Measurements from ENCODE around the gene HEPACAM. TPM values are rescaled to one million over a fixed set of nuclear protein-coding genes. Genes with fewer than 3 reads are reported as not detected.

The HEPACAM gene
- total RNA-seq: not detected

GRCh38 chr11:124935548-124936514, at the start of gene HEPACAM:
Gene HEPACAM, minus strand, starts transcription at chr11:124936047. Its CDS starts 41 bp downstream, at chr11:124936006.
- H3K27ac ChIP-seq: no peak within 1 kb of the TSS
- H3K4me1 ChIP-seq: no peaks in the 10 kb centered on the region
- no peaks in the 10 kb centered on the region for H3K36me3 ChIP-seq
- H3K9me3 ChIP-seq: no peaks in the 10 kb centered on the region
- intact Hi-C loops (cut with DNase I; ENCODE audit: low total_unique reads): no loop called here
- H3K4me3 ChIP-seq: no peak within 1 kb of the TSS
- H3K27me3 ChIP-seq: no peaks in the 10 kb centered on the region
- TF ChIP-seq POLR2A (IDR thresholded peaks at IDR 0.05): no peak
- no peak for TF ChIP-seq CTCF (IDR thresholded peaks at IDR 0.05)
- no peak for DNase-seq

GRCh38 chr11:124984512-124984854, 48.6 kb upstream of the HEPACAM start:
- no peaks in the 10 kb centered on the region for H3K4me1 ChIP-seq
- TF ChIP-seq POLR2A (IDR thresholded peaks at IDR 0.05) (no peak), CTCF (IDR thresholded peaks at IDR 0.05) (no peak)
- H3K9me3 ChIP-seq: peaks cover 0 to 2% of the 10 kb centered on the region in 2 donors
- no peaks in the 10 kb centered on the region for H3K27me3 ChIP-seq
- no peak overlapping the region for H3K4me3 ChIP-seq
- H3K27ac ChIP-seq: no peak overlapping the region
- no peak for DNase-seq
- no peaks in the 10 kb centered on the region for H3K36me3 ChIP-seq
- intact Hi-C loops (cut with DNase I; ENCODE audit: low total_unique reads): no loop called here

- H3K4me1 ChIP-seq: no peaks in the 10 kb centered on the region
- peaks cover 0 to 3% of the 10 kb centered on the region in 2 donors for H3K9me3 ChIP-seq
- no peaks in the 10 kb centered on the region for H3K27me3 ChIP-seq
- no peak overlapping the region for H3K27ac ChIP-seq
- H3K4me3 ChIP-seq: no peak overlapping the region
- no peaks in the 10 kb centered on the region for H3K36me3 ChIP-seq
- intact Hi-C loops (cut with DNase I; ENCODE audit: low total_unique reads): no loop called here
- TF ChIP-seq CTCF (IDR thresholded peaks at IDR 0.05) (no peak), POLR2A (IDR thresholded peaks at IDR 0.05) (no peak)
- no peak for DNase-seq
Measured at GRCh38 chr11:124983674-124984511, 48.0 kb upstream of the HEPACAM start.

- TF ChIP-seq POLR2A (IDR thresholded peaks at IDR 0.05) (no peak), CTCF (IDR thresholded peaks at IDR 0.05) (no peak)
- intact Hi-C loops (cut with DNase I; ENCODE audit: low total_unique reads): no loop called here
- Histone ChIP-seq H3K27me3 (no peaks in the 10 kb centered on the region), H3K4me1 (no peaks in the 10 kb centered on the region), H3K4me3 (no peak overlapping the region), H3K36me3 (no peaks in the 10 kb centered on the region), H3K9me3 (peaks cover 0 to 3% of the 10 kb centered on the region in 2 donors), H3K27ac (no peak overlapping the region)
- DNase-seq: no peak
Measured at GRCh38 chr11:124982043-124982442, 46.2 kb upstream of the HEPACAM start.

- intact Hi-C loops (cut with DNase I; ENCODE audit: low total_unique reads): no loop called here
- no peak overlapping the region for H3K27ac ChIP-seq
- no peak for DNase-seq
- H3K27me3 ChIP-seq: no peaks in the 10 kb centered on the region
- peaks cover 0 to 3% of the 10 kb centered on the region in 2 donors for H3K9me3 ChIP-seq
- H3K4me1 ChIP-seq: no peaks in the 10 kb centered on the region
- no peak overlapping the region for H3K4me3 ChIP-seq
- no peaks in the 10 kb centered on the region for H3K36me3 ChIP-seq
- no peak for TF ChIP-seq CTCF (IDR thresholded peaks at IDR 0.05)
- TF ChIP-seq POLR2A (IDR thresholded peaks at IDR 0.05): no peak
Measured at GRCh38 chr11:124978316-124978715, 42.5 kb upstream of the HEPACAM start.
